ENCODE data around the gene NUP210L. TPM values are rescaled to one million over a fixed set of nuclear protein-coding genes. Genes with fewer than 3 reads are reported as not detected.
A peak's percentile ranks its signal among the peaks of the same experiment; 100 is the strongest.

NUP210L gene
- total RNA-seq, 1 donor from 2014 or later, result 0.04 TPM

DNA sequence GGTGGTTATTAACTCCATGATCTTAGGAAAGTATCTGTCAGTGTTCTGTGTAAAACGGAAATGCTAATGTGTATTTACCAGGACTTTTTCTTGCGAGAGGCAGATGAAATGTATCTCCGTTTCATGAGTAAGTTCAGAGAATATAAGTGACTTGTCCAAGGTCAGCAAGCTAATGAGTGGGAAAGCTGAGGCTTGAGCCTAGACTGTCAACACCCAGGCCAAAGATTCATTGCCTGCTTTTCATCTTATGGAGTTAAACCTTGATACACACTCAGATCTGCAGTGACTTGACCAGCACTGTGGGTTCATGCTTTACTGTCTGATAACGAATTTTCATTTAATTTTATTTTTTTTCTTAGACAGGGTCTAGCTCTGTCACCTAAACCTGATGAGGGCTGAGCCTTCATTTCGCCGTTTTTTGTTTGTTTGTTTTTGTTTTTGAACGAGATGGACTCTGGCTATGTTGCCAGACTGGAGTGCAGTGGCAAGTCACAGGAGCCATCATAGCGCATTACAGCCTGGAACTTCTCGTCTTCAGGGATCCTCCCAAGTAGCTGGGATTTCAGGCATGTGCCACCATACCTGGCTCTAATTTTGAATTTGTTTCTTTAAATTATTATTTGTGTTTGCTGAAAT is 176.5 kb downstream of the NUP210L start:
- Mint-ChIP-seq H3K4me1 (peaks cover 28% of the 10 kb centered on the region), H3K4me3 (peak overlapping the region; percentile 97), H3K27me3 (ENCODE audit: low read depth) (no peaks in the 10 kb centered on the region), H3K36me3 (peaks cover 17% of the 10 kb centered on the region), H3K9me3 (no peaks in the 10 kb centered on the region), H3K27ac (peak overlapping the region; percentile 97)
- TF ChIP-seq, protein P1, sequence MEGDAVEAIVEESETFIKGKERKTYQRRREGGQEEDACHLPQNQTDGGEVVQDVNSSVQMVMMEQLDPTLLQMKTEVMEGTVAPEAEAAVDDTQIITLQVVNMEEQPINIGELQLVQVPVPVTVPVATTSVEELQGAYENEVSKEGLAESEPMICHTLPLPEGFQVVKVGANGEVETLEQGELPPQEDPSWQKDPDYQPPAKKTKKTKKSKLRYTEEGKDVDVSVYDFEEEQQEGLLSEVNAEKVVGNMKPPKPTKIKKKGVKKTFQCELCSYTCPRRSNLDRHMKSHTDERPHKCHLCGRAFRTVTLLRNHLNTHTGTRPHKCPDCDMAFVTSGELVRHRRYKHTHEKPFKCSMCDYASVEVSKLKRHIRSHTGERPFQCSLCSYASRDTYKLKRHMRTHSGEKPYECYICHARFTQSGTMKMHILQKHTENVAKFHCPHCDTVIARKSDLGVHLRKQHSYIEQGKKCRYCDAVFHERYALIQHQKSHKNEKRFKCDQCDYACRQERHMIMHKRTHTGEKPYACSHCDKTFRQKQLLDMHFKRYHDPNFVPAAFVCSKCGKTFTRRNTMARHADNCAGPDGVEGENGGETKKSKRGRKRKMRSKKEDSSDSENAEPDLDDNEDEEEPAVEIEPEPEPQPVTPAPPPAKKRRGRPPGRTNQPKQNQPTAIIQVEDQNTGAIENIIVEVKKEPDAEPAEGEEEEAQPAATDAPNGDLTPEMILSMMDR (IDR thresholded peaks at IDR 0.05; ENCODE audit: unreplicated experiment), result no peak
- no peak for DNase-seq (ENCODE audit: low spot score in 2 of 2, unreplicated experiment in 2 of 2)

DNA sequence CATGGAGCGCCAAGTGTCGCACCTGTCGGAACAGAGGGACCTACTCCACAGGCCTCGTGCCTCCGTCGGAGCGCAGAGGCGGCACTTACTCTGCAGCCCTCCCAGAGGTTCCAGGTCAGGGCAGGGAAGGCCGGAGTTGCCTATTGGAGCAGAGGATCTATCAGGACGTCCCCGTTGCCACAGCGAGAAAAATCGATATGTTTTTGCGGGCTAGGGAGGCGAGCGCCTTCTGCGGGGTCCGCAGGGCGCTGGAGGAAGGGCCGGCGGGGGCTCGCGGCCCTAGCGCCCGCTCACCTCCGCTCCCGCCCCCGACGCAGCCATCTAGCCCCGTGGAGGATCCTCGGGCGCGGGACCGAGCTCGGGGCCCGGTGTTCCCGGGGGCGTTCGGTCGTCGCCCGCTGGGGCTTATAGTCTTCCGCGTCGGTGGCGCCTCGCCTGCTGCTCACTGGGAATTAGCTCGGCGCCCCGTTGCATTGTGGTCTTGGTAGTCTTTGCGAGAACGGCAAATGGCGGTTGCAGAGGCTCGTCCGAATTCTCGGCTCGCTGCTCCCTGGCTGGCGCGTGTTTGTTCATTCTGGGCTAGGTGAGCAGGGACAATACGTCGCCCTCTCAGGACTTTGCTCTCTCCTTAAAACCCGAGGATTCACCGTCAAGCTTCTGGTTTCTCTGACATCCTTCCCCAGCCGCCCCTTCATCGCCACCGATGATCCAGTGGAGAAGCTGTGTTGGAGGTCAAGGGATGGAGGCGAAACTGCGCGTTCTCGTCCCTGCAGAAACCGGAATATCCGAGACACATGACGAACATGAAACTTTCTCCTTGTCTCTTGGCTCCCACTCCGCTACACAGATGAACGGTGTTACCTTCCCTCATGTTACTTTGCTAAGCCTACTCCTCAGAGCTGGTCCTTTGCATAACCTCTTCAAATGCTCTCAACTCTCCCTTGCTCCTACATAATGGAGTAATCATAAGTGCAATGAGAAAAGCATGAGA is 177.3 kb downstream of the NUP210L start, which contains the start of gene JTB:
Gene JTB, minus strand, starts transcription at position 425 of the 991 bp plus-strand sequence. Its CDS starts 422 bp downstream, at position 3.
- Mint-ChIP-seq H3K9me3 (no peaks in the 10 kb centered on the region), H3K27me3 (ENCODE audit: low read depth) (no peaks in the 10 kb centered on the region), H3K4me3 (peak within 1 kb of the TSS; percentile 97), H3K27ac (peak within 1 kb of the TSS; percentile 97), H3K36me3 (peaks cover 13% of the 10 kb centered on the region), H3K4me1 (peaks cover 28% of the 10 kb centered on the region)
- peak; percentile 63 to 82 for DNase-seq (ENCODE audit: low spot score in 2 of 2, unreplicated experiment in 2 of 2)
- TF ChIP-seq, protein P1 (IDR thresholded peaks at IDR 0.05; ENCODE audit: unreplicated experiment), result no peak

DNA sequence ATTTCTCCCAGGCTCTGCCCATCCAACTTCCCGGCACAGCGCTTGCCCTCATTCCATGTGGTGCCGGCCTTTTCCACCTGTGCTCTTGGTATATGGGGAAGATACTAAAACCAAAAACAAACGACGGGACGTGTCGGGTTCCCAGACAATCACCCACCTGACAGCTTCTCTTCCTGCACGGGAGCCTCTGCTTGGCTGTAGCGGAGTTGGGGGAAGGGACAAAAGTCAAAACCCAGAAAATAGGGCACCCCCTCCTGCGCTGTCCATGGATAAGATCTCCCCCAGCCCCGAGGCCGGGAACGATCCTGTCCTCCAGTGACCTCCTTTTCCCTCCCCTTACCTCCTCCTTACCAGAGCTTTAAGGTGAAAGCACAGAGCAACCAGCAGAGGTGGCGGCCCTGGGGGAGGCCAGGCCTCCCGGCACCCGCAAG is 178.0 kb downstream of the NUP210L start:
- TF ChIP-seq, protein P1 (IDR thresholded peaks at IDR 0.05; ENCODE audit: unreplicated experiment), result no peak
- H3K27me3 Mint-ChIP-seq (ENCODE audit: low read depth), result no peaks in the 10 kb centered on the region
- peak overlapping the region; percentile 96 for H3K27ac Mint-ChIP-seq
- peak in 1 of 2 experiments; percentile 42 for DNase-seq (ENCODE audit: low spot score in 2 of 2, unreplicated experiment in 2 of 2)
- H3K36me3 Mint-ChIP-seq, result peaks cover 10% of the 10 kb centered on the region
- H3K4me1 Mint-ChIP-seq, result peaks cover 28% of the 10 kb centered on the region
- H3K4me3 Mint-ChIP-seq, result peak overlapping the region; percentile 97
- H3K9me3 Mint-ChIP-seq, result no peaks in the 10 kb centered on the region

DNA sequence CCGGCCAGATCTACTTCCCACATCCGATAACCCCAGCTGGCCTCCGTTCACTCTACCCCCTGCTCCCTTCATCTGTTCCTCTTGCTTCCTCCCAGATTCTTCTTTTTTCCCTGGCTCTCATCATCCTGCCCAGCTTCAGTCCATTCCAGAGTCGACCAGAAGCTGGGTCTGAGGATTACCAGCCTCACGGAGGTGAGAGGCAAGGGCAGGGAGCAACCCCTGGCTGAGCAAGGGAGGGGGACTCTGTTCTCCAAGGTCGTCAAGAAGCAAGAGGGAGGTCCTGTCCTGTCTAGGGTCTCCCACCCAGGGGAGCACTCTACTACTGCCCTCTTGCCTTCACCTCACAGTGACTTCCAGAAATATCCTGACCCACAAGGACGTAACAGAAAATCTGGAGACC is 181.3 kb downstream of the NUP210L start:
- Mint-ChIP-seq H3K36me3 (peaks cover 10% of the 10 kb centered on the region), H3K4me1 (peaks cover 30% of the 10 kb centered on the region), H3K4me3 (no peak overlapping the region), H3K27me3 (ENCODE audit: low read depth) (no peaks in the 10 kb centered on the region), H3K27ac (no peak overlapping the region), H3K9me3 (no peaks in the 10 kb centered on the region)
- TF ChIP-seq, protein P1 (IDR thresholded peaks at IDR 0.05; ENCODE audit: unreplicated experiment), result no peak
- no peak for DNase-seq (ENCODE audit: low spot score in 2 of 2, unreplicated experiment in 2 of 2)

DNA sequence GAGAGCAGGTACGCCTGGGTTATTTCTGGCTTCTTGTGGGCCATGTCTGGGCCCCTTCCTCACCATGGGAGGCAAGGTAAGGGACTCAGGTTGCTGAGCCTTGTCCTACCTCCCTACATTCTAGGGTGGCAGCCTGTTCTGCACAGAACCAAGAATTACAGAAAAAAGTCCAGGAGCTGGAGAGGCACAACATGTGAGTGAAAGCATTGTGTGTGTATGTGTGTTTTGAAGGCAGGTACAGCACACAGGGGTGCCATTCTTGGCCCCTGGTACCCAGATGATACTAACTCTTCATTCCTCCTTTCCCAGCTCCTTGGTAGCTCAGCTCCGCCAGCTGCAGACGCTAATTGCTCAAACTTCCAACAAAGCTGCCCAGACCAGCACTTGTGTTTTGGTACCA is 181.8 kb downstream of the NUP210L start:
- no peak overlapping the region for H3K4me3 Mint-ChIP-seq
- H3K9me3 Mint-ChIP-seq, result no peaks in the 10 kb centered on the region
- no peak overlapping the region for H3K27ac Mint-ChIP-seq
- no peaks in the 10 kb centered on the region for H3K27me3 Mint-ChIP-seq (ENCODE audit: low read depth)
- H3K36me3 Mint-ChIP-seq, result peaks cover 10% of the 10 kb centered on the region
- H3K4me1 Mint-ChIP-seq, result peaks cover 29% of the 10 kb centered on the region
- no peak for DNase-seq (ENCODE audit: low spot score in 2 of 2, unreplicated experiment in 2 of 2)
- TF ChIP-seq, protein P1 (IDR thresholded peaks at IDR 0.05; ENCODE audit: unreplicated experiment), result no peak

Data from mesothelial cell of epicardium (in vitro differentiated cells).